Measurements from ENCODE around the gene SLC17A2.

The SLC17A2 gene

GRCh38 chr6:25925876-25926275 is 4.6 kb downstream of the SLC17A2 start (continued):
- TF ChIP-seq, protein P1, sequence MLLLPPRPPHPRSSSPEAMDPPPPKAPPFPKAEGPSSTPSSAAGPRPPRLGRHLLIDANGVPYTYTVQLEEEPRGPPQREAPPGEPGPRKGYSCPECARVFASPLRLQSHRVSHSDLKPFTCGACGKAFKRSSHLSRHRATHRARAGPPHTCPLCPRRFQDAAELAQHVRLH (tag by site-specific recombination; IDR thresholded peaks at IDR 0.05): 0 out of 2 replicates have a peak, but pooled peaks have one; percentile 45
- TF ChIP-seq ZNF341 (tag by site-specific recombination; IDR thresholded peaks at IDR 0.05; ENCODE audit: low read depth) (no peak), GFI1B (tag by site-specific recombination; IDR thresholded peaks at IDR 0.05) (peak; percentile 24; the same call in 1 of the 2 replicates), ZNF174 (tag by site-specific recombination; IDR thresholded peaks at IDR 0.05) (no peak)
- TF ChIP-seq, protein P2, sequence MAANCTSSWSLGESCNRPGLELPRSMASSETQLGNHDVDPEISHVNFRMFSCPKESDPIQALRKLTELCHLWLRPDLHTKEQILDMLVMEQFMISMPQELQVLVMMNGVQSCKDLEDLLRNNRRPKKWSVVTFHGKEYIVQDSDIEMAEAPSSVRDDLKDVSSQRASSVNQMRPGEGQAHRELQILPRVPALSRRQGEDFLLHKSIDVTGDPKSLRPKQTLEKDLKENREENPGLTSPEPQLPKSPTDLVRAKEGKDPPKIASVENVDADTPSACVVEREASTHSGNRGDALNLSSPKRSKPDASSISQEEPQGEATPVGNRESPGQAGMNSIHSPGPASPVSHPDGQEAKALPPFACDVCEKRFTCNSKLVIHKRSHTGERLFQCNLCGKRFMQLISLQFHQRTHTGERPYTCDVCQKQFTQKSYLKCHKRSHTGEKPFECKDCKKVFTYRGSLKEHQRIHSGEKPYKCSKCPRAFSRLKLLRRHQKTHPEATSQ (tag by site-specific recombination; IDR thresholded peaks at IDR 0.05): no peak
- TF ChIP-seq, protein P3, sequence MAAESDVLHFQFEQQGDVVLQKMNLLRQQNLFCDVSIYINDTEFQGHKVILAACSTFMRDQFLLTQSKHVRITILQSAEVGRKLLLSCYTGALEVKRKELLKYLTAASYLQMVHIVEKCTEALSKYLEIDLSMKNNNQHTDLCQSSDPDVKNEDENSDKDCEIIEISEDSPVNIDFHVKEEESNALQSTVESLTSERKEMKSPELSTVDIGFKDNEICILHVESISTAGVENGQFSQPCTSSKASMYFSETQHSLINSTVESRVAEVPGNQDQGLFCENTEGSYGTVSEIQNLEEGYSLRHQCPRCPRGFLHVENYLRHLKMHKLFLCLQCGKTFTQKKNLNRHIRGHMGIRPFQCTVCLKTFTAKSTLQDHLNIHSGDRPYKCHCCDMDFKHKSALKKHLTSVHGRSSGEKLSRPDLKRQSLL (tag by site-specific recombination; IDR thresholded peaks at IDR 0.05): peak; percentile 47; the same call in 1 of the 2 replicates
- TF ChIP-seq, protein P4, sequence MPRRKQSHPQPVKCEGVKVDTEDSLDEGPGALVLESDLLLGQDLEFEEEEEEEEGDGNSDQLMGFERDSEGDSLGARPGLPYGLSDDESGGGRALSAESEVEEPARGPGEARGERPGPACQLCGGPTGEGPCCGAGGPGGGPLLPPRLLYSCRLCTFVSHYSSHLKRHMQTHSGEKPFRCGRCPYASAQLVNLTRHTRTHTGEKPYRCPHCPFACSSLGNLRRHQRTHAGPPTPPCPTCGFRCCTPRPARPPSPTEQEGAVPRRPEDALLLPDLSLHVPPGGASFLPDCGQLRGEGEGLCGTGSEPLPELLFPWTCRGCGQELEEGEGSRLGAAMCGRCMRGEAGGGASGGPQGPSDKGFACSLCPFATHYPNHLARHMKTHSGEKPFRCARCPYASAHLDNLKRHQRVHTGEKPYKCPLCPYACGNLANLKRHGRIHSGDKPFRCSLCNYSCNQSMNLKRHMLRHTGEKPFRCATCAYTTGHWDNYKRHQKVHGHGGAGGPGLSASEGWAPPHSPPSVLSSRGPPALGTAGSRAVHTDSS (tag by site-specific recombination; IDR thresholded peaks at IDR 0.05): no peak

DNA sequence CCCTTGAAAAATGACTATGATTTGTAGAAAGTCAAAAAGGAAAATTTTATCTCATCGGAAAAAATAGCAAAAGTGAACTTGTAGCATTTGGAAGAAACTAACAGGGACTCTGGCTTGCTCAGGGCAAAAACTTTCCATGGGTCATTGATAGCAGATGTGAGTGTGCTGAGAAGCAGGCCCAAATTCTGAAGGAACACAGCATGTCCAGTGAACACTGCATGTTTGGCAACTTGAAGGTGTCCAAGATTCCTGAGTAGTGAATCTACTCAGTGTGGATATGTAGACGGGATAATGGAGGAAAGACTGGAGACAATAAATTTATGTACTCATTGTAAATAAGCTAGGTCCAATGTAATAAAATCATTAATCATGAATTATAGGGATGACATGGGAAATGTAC is 8.2 kb downstream of the SLC17A2 start:
- H3K4me1 ChIP-seq (ENCODE audit: control insufficient read depth, insufficient read depth, low read length): no peaks in the 10 kb centered on the region
- no peaks in the 10 kb centered on the region for H3K36me3 ChIP-seq (ENCODE audit: control insufficient read depth in 2 of 2, insufficient read depth in 1 of 2, low read length in 2 of 2)
- H3K4me3 ChIP-seq (ENCODE audit: low read depth, low read length): no peak overlapping the region
- TF ChIP-seq KLF9 (tag by site-specific recombination; IDR thresholded peaks at IDR 0.05; ENCODE audit: low read depth) (no peak), ZNF391 (tag by site-specific recombination; IDR thresholded peaks at IDR 0.05; ENCODE audit: borderline replicate concordance, low read depth) (no peak), ZNF169 (tag by site-specific recombination; IDR thresholded peaks at IDR 0.05) (no peak), KLF10 (tag by site-specific recombination; IDR thresholded peaks at IDR 0.05) (no peak), GLI4 (tag by site-specific recombination; IDR thresholded peaks at IDR 0.05) (no peak), OVOL3 (tag by site-specific recombination; IDR thresholded peaks at IDR 0.05) (no peak), ZBTB20 (tag by site-specific recombination; IDR thresholded peaks at IDR 0.05) (no peak), ZFP69B (tag by site-specific recombination; IDR thresholded peaks at IDR 0.05) (no peak), PATZ1 (tag by site-specific recombination; IDR thresholded peaks at IDR 0.05) (no peak), ZNF660 (tag by site-specific recombination; IDR thresholded peaks at IDR 0.05) (no peak), ZNF350 (tag by site-specific recombination; IDR thresholded peaks at IDR 0.05) (no peak), ZNF10 (tag by site-specific recombination; IDR thresholded peaks at IDR 0.05) (no peak), ZNF19 (tag by site-specific recombination; IDR thresholded peaks at IDR 0.05; ENCODE audit: low read depth) (no peak), BCL11A (tag by site-specific recombination; IDR thresholded peaks at IDR 0.05; ENCODE audit: low read depth) (no peak), ZNF280C (tag by site-specific recombination; IDR thresholded peaks at IDR 0.05) (no peak), ZNF544 (tag by site-specific recombination; IDR thresholded peaks at IDR 0.05) (no peak), SCRT1 (tag by site-specific recombination; IDR thresholded peaks at IDR 0.05; ENCODE audit: borderline replicate concordance) (no peak)
- TF ChIP-seq, protein P5, sequence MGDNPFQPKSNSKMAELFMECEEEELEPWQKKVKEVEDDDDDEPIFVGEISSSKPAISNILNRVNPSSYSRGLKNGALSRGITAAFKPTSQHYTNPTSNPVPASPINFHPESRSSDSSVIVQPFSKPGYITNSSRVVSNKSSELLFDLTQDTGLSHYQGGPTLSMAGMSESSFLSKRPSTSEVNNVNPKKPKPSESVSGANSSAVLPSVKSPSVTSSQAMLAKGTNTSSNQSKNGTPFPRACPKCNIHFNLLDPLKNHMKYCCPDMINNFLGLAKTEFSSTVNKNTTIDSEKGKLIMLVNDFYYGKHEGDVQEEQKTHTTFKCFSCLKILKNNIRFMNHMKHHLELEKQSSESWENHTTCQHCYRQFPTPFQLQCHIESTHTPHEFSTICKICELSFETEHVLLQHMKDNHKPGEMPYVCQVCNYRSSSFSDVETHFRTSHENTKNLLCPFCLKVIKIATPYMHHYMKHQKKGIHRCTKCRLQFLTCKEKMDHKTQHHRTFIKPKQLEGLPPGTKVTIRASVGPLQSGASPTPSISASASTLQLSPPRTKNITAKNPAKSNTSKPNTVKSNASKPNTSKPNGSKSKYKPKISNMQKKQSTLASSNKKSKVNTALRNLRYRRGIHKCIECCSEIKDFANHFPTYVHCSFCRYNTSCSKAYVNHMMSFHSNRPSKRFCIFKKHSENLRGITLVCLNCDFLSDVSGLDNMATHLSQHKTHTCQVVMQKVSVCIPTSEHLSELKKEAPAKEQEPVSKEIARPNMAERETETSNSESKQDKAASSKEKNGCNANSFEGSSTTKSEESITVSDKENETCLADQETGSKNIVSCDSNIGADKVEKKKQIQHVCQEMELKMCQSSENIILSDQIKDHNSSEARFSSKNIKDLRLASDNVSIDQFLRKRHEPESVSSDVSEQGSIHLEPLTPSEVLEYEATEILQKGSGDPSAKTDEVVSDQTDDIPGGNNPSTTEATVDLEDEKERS (tag by site-specific recombination; IDR thresholded peaks at IDR 0.05): no peak
- H3K9me3 ChIP-seq (ENCODE audit: control insufficient read depth, insufficient read depth, low read depth, low read length): no peaks in the 10 kb centered on the region
- POLR2A ChIA-PET: no interaction called here
- CTCF ChIA-PET: no interaction called here
- H3K27ac ChIP-seq (ENCODE audit: extremely low read depth, low read depth, low read length): no peak overlapping the region
